WTC11 (cell line): ENCODE results near the gene CADM4. TPM values are rescaled to one million over a fixed set of nuclear protein-coding genes. Genes with fewer than 3 reads are reported as not detected.

Experiments
- ATAC-seq: fragments of 200-7000 bp; cut with Tn5 transposase; 2 replicates; pipeline ENCODE4 v1.10.0; 2021; ENCODE audit warnings: mild to moderate bottlenecking, moderate library complexity
- CTCF ChIA-PET: fragments of 300-600 bp; sonication (Branson Sonifier 250); formaldehyde crosslinking; loops from one replicate; lab custom pipeline; 2021; ENCODE audit warnings: antibody characterized with exemption; lab: Charles Lee
- POLR2A ChIA-PET: fragments of 350-600 bp; sonication (Branson Sonifier 250); formaldehyde crosslinking; loops from one replicate; lab custom pipeline; 2021; ENCODE audit warnings: antibody characterized with exemption; lab: Charles Lee
- DNase-seq: peaks from one replicate; pipeline ENCODE4 v3.0.0; 2021; ENCODE audit warnings: low spot score
- H3K27ac Mint-ChIP-seq: 2 replicates; pipeline ENCODE4 v1.8.0; 2021; ENCODE audit warnings: mixed read lengths
- H3K27me3 Mint-ChIP-seq: 2 replicates; pipeline ENCODE4 v1.8.0; 2021; ENCODE audit warnings: low read depth, mild to moderate bottlenecking, moderate library complexity, mixed read lengths
- H3K36me3 Mint-ChIP-seq: 2 replicates; pipeline ENCODE4 v1.8.0; 2021; ENCODE audit warnings: mixed read lengths
- H3K4me1 Mint-ChIP-seq: 2 replicates; pipeline ENCODE4 v1.8.0; 2022; ENCODE audit warnings: mixed read lengths
- H3K4me3 Mint-ChIP-seq: 2 replicates; pipeline ENCODE4 v1.8.0; 2021; ENCODE audit warnings: mild to moderate bottlenecking, moderate library complexity, mixed read lengths
- H3K9me3 Mint-ChIP-seq: 2 replicates; pipeline ENCODE4 v1.8.0; 2021; ENCODE audit warnings: mixed read lengths
- AFF4 ChIP-seq: sonication (generic); formaldehyde crosslinking; IDR thresholded peaks from 2 replicates; pipeline ENCODE4 v1.8.1; 2023; ENCODE audit warnings: mild to moderate bottlenecking, missing genetic modification reagents, borderline replicate concordance
- CBFB ChIP-seq: sonication (generic); formaldehyde crosslinking; IDR thresholded peaks from 2 replicates; pipeline ENCODE4 v1.8.1; 2022; ENCODE audit warnings: mild to moderate bottlenecking, low read depth, missing genetic modification reagents
- CDX4 ChIP-seq: fragments of 250-450 bp; sonication (Bioruptor Pico); IDR thresholded peaks from 2 replicates; pipeline ENCODE4 v1.9.0; 2021; ENCODE audit warnings: moderate library complexity, mild to moderate bottlenecking, inconsistent platforms, borderline replicate concordance
- CREB1 ChIP-seq: sonication (generic); formaldehyde crosslinking; IDR thresholded peaks from 2 replicates; pipeline ENCODE4 v1.8.0; 2023; ENCODE audit warnings: mild to moderate bottlenecking, missing genetic modification reagents
- E2F1 ChIP-seq: sonication (generic); formaldehyde crosslinking; IDR thresholded peaks from 2 replicates; pipeline ENCODE4 v1.8.0; 2022; ENCODE audit warnings: mild to moderate bottlenecking, missing genetic modification reagents
- E2F5 ChIP-seq: sonication (generic); formaldehyde crosslinking; IDR thresholded peaks from 2 replicates; pipeline ENCODE4 v1.8.1; 2022; ENCODE audit warnings: mild to moderate bottlenecking, moderate library complexity, missing genetic modification reagents
- ESRRA ChIP-seq: sonication (generic); formaldehyde crosslinking; IDR thresholded peaks from 2 replicates; pipeline ENCODE4 v1.8.1; 2022; ENCODE audit warnings: mild to moderate bottlenecking, missing genetic modification reagents, borderline replicate concordance
- FOXK1 ChIP-seq: sonication (generic); formaldehyde crosslinking; IDR thresholded peaks from 2 replicates; pipeline ENCODE4 v1.8.0; 2022; ENCODE audit warnings: mild to moderate bottlenecking, moderate library complexity, missing genetic modification reagents
- FOXP4 ChIP-seq: sonication (generic); formaldehyde crosslinking; IDR thresholded peaks from 2 replicates; pipeline ENCODE4 v1.8.0; 2022; ENCODE audit warnings: mild to moderate bottlenecking, missing genetic modification reagents
- HMGXB4 ChIP-seq: sonication (generic); formaldehyde crosslinking; IDR thresholded peaks from 2 replicates; pipeline ENCODE4 v1.8.1; 2023; ENCODE audit warnings: mild to moderate bottlenecking, moderate library complexity, missing genetic modification reagents
- IRF1 ChIP-seq: sonication (generic); formaldehyde crosslinking; IDR thresholded peaks from 2 replicates; pipeline ENCODE4 v1.8.0; 2023; ENCODE audit warnings: missing genetic modification reagents
- KAT7 ChIP-seq: sonication (generic); formaldehyde crosslinking; IDR thresholded peaks from 2 replicates; pipeline ENCODE4 v1.8.1; 2023; ENCODE audit warnings: missing genetic modification reagents, mild to moderate bottlenecking, borderline replicate concordance
- MYBL2 ChIP-seq: sonication (generic); formaldehyde crosslinking; IDR thresholded peaks from 2 replicates; pipeline ENCODE4 v1.8.1; 2023; ENCODE audit warnings: mild to moderate bottlenecking, moderate library complexity, missing genetic modification reagents
- NFE2L1 ChIP-seq: sonication (generic); formaldehyde crosslinking; IDR thresholded peaks from 2 replicates; pipeline ENCODE4 v1.8.1; 2023; ENCODE audit warnings: missing genetic modification reagents
- PREB ChIP-seq: sonication (generic); formaldehyde crosslinking; IDR thresholded peaks from 2 replicates; pipeline ENCODE4 v1.8.1; 2022; ENCODE audit warnings: mild to moderate bottlenecking, missing genetic modification reagents, moderate library complexity, borderline replicate concordance
- RELA ChIP-seq: sonication (generic); formaldehyde crosslinking; IDR thresholded peaks from 2 replicates; pipeline ENCODE4 v1.8.1; 2022; ENCODE audit warnings: missing genetic modification reagents, mild to moderate bottlenecking, borderline replicate concordance
- ZMAT4 ChIP-seq: fragments of 250-450 bp; sonication (Bioruptor Pico); IDR thresholded peaks from 2 replicates; pipeline ENCODE4 v1.9.0; 2021; ENCODE audit warnings: mild to moderate bottlenecking
- total RNA-seq: library from RNA; stranded (reverse); gene quantifications from 3 replicates; pipeline ENCODE4 v1.2.3, GENCODE V29; 2021

CADM4 gene
- total RNA-seq, 1 experiment from 2014 or later: 13.3 TPM

GRCh38 chr19:43596842-43597461 is 42.7 kb downstream of the CADM4 start:
- ATAC-seq (no peak), DNase-seq (no peak)
- H3K27ac Mint-ChIP-seq: peak overlapping the region; percentile 99
- POLR2A ChIA-PET: interaction anchor here (1.3 kb wide), 1 partner anchor 38 kb away, joined by 4 read pairs; no protein-coding TSS in a partner anchor
- no peaks in the 10 kb centered on the region for H3K9me3 Mint-ChIP-seq
- H3K4me1 Mint-ChIP-seq: peaks cover 17% of the 10 kb centered on the region
- TF ChIP-seq HMGXB4 (CRISPR knock-in tag) (no peak), CDX4 (CRISPR knock-in tag) (no peak), AFF4 (CRISPR knock-in tag) (no peak), E2F1 (CRISPR knock-in tag) (no peak), NFE2L1 (CRISPR knock-in tag) (no peak), RELA (no peak), IRF1 (CRISPR knock-in tag) (no peak), CBFB (no peak), PREB (CRISPR knock-in tag) (no peak), ESRRA (CRISPR knock-in tag) (no peak)
- H3K27me3 Mint-ChIP-seq: no peaks in the 10 kb centered on the region
- peak overlapping the region; percentile 99 for H3K4me3 Mint-ChIP-seq
- CTCF ChIA-PET: interaction anchor here (1.5 to 6.9 kb wide), 9 partner anchors 22 to 158 kb away, joined by 4 to 140 read pairs (median 24); partner anchors contain the start of genes PINLYP, XRCC1 and ZNF575
- peaks cover 10% of the 10 kb centered on the region for H3K36me3 Mint-ChIP-seq

GRCh38 chr19:43595999-43596841 is 43.4 kb downstream of the CADM4 start, which contains the start of the genes IRGQ and ZNF576:
Gene IRGQ (minus strand): TSS chr19:43596134. CDS start chr19:43595338, 796 bp downstream.
Gene ZNF576 (plus strand): TSS chr19:43596595. CDS start chr19:43597109, 514 bp downstream.
- CTCF ChIA-PET: interaction anchor here (0.6 to 6.9 kb wide), 27 partner anchors 13 to 214 kb away, joined by 3 to 140 read pairs (median 5); partner anchors contain the start of genes PHLDB3, PINLYP, PLAUR and XRCC1
- Mint-ChIP-seq H3K36me3 (peaks cover 10% of the 10 kb centered on the region), H3K4me3 (peak within 1 kb of the TSS; percentile 99), H3K4me1 (peaks cover 17% of the 10 kb centered on the region), H3K9me3 (no peaks in the 10 kb centered on the region), H3K27me3 (no peaks in the 10 kb centered on the region), H3K27ac (peak within 1 kb of the TSS; percentile 99)
- POLR2A ChIA-PET: interaction anchor here (0.6 to 1.8 kb wide), 11 partner anchors 10 to 92 kb away, joined by 3 to 12 read pairs (median 3); partner anchors contain the start of gene PHLDB3
- DNase-seq (peak; percentile 100), ATAC-seq (peak; percentile 88)
- TF ChIP-seq NFE2L1 (CRISPR knock-in tag) (0 out of 2 replicates have a peak, but pooled peaks have one; percentile 41), FOXK1 (peak; percentile 85), CREB1 (peak; percentile 21; the same call in 1 of the 2 replicates), MYBL2 (no peak), ZMAT4 (CRISPR knock-in tag) (0 out of 2 replicates have a peak, but pooled peaks have one; percentile 61), KAT7 (CRISPR knock-in tag) (no peak), FOXP4 (CRISPR knock-in tag) (no peak), E2F5 (peak; percentile 52; the same call in 1 of the 2 replicates)
